Measurements from ENCODE around the gene SMARCC2.

Gene SMARCC2

DNA sequence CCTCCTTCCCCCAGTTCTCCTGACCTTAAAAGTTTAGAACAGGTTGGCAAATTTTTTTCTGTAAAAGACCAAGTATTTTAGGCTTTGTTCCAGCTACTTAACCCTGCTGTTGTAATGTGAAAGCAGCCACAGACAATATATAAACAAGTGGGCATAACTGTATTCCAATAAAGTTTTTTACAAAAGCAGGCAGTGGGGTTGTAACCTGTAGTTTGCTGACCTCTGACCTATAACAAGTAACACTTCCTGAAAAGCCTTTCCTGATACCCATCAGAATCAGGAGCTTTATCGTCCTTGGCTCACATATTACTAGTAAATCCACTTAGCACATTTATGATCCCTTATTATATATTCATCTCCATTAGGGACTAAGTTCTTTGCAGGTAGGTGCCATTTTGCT, 13.1 kb upstream of the SMARCC2 start:
- TF ChIP-seq SIN3A (IDR thresholded peaks at IDR 0.05; ENCODE audit: borderline replicate concordance, insufficient read depth, low read length) (no peak), TAF1 (IDR thresholded peaks at IDR 0.05; ENCODE audit: borderline replicate concordance, insufficient read depth, low read length) (no peak), FOXP2 (optimal IDR thresholded peaks at IDR 0.05; ENCODE audit: borderline replicate concordance, extremely low read depth, extremely low read length, insufficient read depth) (no peak), POLR2AphosphoS5 (IDR thresholded peaks at IDR 0.05; ENCODE audit: low read depth, low read length) (no peak)
- TF ChIP-seq, protein P1, sequence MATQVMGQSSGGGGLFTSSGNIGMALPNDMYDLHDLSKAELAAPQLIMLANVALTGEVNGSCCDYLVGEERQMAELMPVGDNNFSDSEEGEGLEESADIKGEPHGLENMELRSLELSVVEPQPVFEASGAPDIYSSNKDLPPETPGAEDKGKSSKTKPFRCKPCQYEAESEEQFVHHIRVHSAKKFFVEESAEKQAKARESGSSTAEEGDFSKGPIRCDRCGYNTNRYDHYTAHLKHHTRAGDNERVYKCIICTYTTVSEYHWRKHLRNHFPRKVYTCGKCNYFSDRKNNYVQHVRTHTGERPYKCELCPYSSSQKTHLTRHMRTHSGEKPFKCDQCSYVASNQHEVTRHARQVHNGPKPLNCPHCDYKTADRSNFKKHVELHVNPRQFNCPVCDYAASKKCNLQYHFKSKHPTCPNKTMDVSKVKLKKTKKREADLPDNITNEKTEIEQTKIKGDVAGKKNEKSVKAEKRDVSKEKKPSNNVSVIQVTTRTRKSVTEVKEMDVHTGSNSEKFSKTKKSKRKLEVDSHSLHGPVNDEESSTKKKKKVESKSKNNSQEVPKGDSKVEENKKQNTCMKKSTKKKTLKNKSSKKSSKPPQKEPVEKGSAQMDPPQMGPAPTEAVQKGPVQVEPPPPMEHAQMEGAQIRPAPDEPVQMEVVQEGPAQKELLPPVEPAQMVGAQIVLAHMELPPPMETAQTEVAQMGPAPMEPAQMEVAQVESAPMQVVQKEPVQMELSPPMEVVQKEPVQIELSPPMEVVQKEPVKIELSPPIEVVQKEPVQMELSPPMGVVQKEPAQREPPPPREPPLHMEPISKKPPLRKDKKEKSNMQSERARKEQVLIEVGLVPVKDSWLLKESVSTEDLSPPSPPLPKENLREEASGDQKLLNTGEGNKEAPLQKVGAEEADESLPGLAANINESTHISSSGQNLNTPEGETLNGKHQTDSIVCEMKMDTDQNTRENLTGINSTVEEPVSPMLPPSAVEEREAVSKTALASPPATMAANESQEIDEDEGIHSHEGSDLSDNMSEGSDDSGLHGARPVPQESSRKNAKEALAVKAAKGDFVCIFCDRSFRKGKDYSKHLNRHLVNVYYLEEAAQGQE (IDR thresholded peaks at IDR 0.05; ENCODE audit: insufficient read depth in 1 of 2, low read depth in 2 of 2, low read length in 2 of 2), result no peak

DNA sequence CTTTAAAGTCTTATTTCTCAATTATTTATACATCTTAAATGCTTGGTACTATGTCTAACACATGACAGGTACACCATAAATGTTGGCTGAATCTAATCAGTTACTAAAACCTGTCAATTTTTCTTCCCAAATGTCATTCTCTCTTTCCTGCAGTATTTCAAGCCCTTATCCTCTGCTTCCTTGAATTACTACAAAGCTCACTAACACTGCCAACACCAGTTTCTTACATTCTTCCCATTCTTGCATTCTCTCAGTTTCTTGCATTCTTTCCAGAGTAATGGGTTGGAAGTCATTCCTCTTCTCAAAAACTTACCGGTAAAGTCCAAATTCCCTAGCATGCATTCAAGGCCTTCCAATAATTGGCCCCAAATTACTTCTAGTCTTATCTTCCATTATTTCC, 9.6 kb upstream of the SMARCC2 start:
- TF ChIP-seq TAF1 (IDR thresholded peaks at IDR 0.05; ENCODE audit: borderline replicate concordance, insufficient read depth, low read length) (no peak), FOXP2 (optimal IDR thresholded peaks at IDR 0.05; ENCODE audit: borderline replicate concordance, extremely low read depth, extremely low read length, insufficient read depth) (no peak), SIN3A (IDR thresholded peaks at IDR 0.05; ENCODE audit: borderline replicate concordance, insufficient read depth, low read length) (no peak), POLR2AphosphoS5 (IDR thresholded peaks at IDR 0.05; ENCODE audit: low read depth, low read length) (no peak)
- TF ChIP-seq, protein P1 (IDR thresholded peaks at IDR 0.05; ENCODE audit: insufficient read depth in 1 of 2, low read depth in 2 of 2, low read length in 2 of 2), result no peak

DNA sequence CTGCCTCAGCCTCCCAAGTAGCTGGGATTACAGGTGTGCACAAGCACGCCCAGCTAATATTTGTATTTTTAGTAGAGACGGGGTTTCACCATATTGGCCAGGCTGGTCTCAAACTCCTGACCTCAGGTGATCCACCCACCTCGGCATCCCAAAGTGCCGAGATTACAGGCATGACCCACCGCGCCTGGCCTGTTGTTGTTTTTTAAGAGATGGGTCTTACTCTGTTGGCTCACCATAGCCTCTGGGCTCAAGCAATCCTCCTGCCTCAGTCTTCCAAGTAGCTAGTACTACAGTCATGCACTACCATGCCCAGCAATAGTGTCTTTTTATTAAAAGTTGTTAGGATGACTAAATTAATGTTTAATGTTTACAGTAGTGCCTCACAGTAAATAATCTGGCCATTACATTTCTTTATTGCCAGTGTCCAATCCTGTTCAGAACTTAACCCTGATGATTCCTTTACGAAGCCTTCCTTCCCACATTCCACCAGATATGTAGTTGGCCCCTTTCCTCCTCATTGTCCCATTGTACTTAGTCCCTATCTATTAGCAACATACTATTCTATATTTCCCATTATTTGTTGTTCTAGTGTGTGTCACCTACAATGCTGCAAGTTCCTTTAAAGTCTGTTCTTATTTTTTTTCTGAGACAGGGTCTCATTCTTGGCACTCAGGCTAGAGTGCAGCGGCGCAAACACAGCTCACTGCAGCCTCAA, 8.8 kb upstream of the SMARCC2 start:
- no peak for TF ChIP-seq POLR2AphosphoS5 (IDR thresholded peaks at IDR 0.05; ENCODE audit: low read depth, low read length)
- TF ChIP-seq, protein P1 (IDR thresholded peaks at IDR 0.05; ENCODE audit: insufficient read depth in 1 of 2, low read depth in 2 of 2, low read length in 2 of 2), result no peak
- no peak for TF ChIP-seq SIN3A (IDR thresholded peaks at IDR 0.05; ENCODE audit: borderline replicate concordance, insufficient read depth, low read length)
- TF ChIP-seq FOXP2 (optimal IDR thresholded peaks at IDR 0.05; ENCODE audit: borderline replicate concordance, extremely low read depth, extremely low read length, insufficient read depth), result no peak
- no peak for TF ChIP-seq TAF1 (IDR thresholded peaks at IDR 0.05; ENCODE audit: borderline replicate concordance, insufficient read depth, low read length)

DNA sequence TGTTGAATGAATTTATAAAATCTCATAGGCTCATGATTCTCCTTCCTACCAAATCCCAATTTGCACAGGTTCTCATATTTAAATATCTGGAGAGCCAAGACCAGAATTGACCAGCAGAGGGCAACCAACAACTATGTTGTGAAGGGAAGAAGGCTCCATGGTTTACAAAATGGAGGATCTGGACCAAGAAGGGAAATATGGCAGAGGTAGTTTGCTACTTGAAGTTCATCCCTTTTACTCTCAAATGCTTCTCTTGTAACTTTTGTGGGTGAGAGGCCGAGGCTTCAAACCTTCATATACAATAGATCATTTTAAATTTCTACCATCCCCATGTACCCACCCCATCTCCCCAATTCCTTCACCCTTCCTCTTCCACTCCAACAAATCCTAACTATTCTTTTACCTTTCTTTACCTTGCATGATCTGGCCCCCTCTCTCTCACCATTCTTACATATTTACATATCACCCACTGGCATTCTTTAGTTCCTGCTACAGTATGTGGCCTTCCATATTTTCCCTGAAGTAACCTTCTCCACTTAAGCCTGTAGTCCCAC, 3.8 kb upstream of the SMARCC2 start:
- no peak for TF ChIP-seq TAF1 (IDR thresholded peaks at IDR 0.05; ENCODE audit: borderline replicate concordance, insufficient read depth, low read length)

DNA sequence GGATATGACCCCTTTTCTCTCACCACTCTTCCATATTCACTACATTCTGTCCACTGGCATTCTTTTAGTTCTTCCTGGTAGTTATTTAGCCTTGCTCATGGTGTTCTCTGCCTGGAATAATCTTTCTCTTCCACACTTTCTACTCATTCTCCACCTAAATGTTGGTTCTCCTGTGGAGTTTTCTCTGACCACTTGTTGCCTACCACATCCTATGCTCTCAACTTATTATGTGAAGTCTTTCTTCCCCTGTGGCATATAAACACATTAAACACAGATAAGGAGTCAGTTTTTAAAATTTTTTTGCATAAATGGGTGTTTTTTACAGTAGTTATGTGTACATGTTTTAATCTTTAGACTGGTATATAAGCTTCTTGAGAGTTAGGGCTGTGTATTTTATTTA, 3.3 kb upstream of the SMARCC2 start:
- no peak for TF ChIP-seq FOXP2 (optimal IDR thresholded peaks at IDR 0.05; ENCODE audit: borderline replicate concordance, extremely low read depth, extremely low read length, insufficient read depth)
- no peak for TF ChIP-seq SIN3A (IDR thresholded peaks at IDR 0.05; ENCODE audit: borderline replicate concordance, insufficient read depth, low read length)
- no peak for TF ChIP-seq POLR2AphosphoS5 (IDR thresholded peaks at IDR 0.05; ENCODE audit: low read depth, low read length)
- TF ChIP-seq, protein P1 (IDR thresholded peaks at IDR 0.05; ENCODE audit: insufficient read depth in 1 of 2, low read depth in 2 of 2, low read length in 2 of 2), result no peak
- no peak for TF ChIP-seq TAF1 (IDR thresholded peaks at IDR 0.05; ENCODE audit: borderline replicate concordance, insufficient read depth, low read length)
